ENCODE results near the gene UXT. TPM values are rescaled to one million over a fixed set of nuclear protein-coding genes. Genes with fewer than 3 reads are reported as not detected.
"Not testable (repeated sequence)": the region's sequence is repeated elsewhere in the genome, so short reads cannot be mapped to it uniquely, and the experiment has no call there.

Gene UXT
- total RNA-seq, 6 experiments from 2014 or later = 40.2 to 53.5 (median 49.5) TPM

GRCh38 chrX:47605024-47605423 lies 54.0 kb downstream of the UXT start:
- TF ChIP-seq POLR2A (IDR thresholded peaks at IDR 0.05) = no peak
- no peak for TF ChIP-seq CTCF (IDR thresholded peaks at IDR 0.05)
- intact Hi-C loops (cut with DNase I) = no loop called here
- no peaks in the 10 kb centered on the region for H3K27me3 ChIP-seq
- DNase-seq (no peak), ATAC-seq (no peak)
- no peak overlapping the region for H3K27ac ChIP-seq
- no peak overlapping the region for H3K4me3 ChIP-seq
- H3K4me1 ChIP-seq = no peaks in the 10 kb centered on the region
- WGBS (ENCODE audit: insufficient coverage, low coverage, low lambda C conversion rate, missing lambda C conversion rate) = 52% methylated on average over 5 of the region's 9 CpGs
- no peaks in the 10 kb centered on the region for H3K36me3 ChIP-seq
- no peaks in the 10 kb centered on the region for H3K9me3 ChIP-seq

- H3K27me3 ChIP-seq; H3K4me1 ChIP-seq; H3K27ac ChIP-seq; H3K36me3 ChIP-seq; H3K9me3 ChIP-seq; H3K4me3 ChIP-seq; intact Hi-C loops (cut with DNase I); DNase-seq; ATAC-seq: not testable (repeated sequence)
- WGBS (ENCODE audit: insufficient coverage, low coverage, low lambda C conversion rate, missing lambda C conversion rate) = 65% methylated on average over 4 of the region's 4 CpGs
These were observed 55.9 kb downstream of the UXT start for GRCh38 chrX:47603125-47603524.

Other genes starting within 250 kb of the UXT start
- 1 to 10 TPM; 2.7 to 6.1 (median 3.9) TPM for gene ZNF41, start 176.0 kb downstream of the UXT start, total RNA-seq
- gene ARAF, start 98.0 kb downstream of the UXT start, total RNA-seq = 10 to 100 TPM; 31.5 to 86.0 (median 54.9) TPM
- 100 to 1,000 TPM in 4 of 6 experiments, 10 to 100 TPM in 2; 82.1 to 432 (median 143) TPM for gene TIMP1, start 76.7 kb downstream of the UXT start, total RNA-seq
- gene SYN1, start 39.3 kb downstream of the UXT start, total RNA-seq = 1 to 10 TPM in 2 of 6 experiments, under 1 TPM in 3, not detected in 1; 0.22 to 3.1 (median 0.37) TPM
- 10 to 100 TPM in 3 of 6 experiments, 1 to 10 TPM in 3; 6.8 to 24.0 (median 9.8) TPM for gene CFP, start 29.2 kb downstream of the UXT start, total RNA-seq
- 10 to 100 TPM; 14.8 to 23.9 (median 19.7) TPM for gene ELK1, start 8.6 kb downstream of the UXT start, total RNA-seq
- 1 to 10 TPM; 2.4 to 3.8 (median 3.3) TPM for gene ZNF81, start 177.7 kb upstream of the UXT start, total RNA-seq

Data from right lobe of liver (tissue), 6 donors.